Chondrocyte (in vitro differentiated cells): ENCODE results near the gene LRRC51. TPM values are rescaled to one million over a fixed set of nuclear protein-coding genes. Genes with fewer than 3 reads are reported as not detected.
"Not testable (repeated sequence)": the region's sequence is repeated elsewhere in the genome, so short reads cannot be mapped to it uniquely, and the experiment has no call there.

Experiments
- DNase-seq: peaks from one replicate; pipeline ENCODE4 v3.0.0; 2021; ENCODE audit warnings: mixed read lengths, low spot score
- H3K27ac Mint-ChIP-seq: one replicate; pipeline ENCODE4 v1.8.0; 2021; ENCODE audit warnings: mild to moderate bottlenecking, moderate library complexity, mixed read lengths; ENCODE audit not compliant: unreplicated experiment
- H3K27me3 Mint-ChIP-seq: 2 replicates; pipeline ENCODE4 v1.8.0; 2021; ENCODE audit warnings: low read depth, mixed read lengths
- H3K36me3 Mint-ChIP-seq: 2 replicates; pipeline ENCODE4 v1.8.0; 2021; ENCODE audit warnings: low read depth, mixed read lengths
- H3K4me1 Mint-ChIP-seq: 2 replicates; pipeline ENCODE4 v1.8.0; 2021; ENCODE audit warnings: low read depth, mild to moderate bottlenecking, mixed read lengths
- H3K4me3 Mint-ChIP-seq: one replicate; pipeline ENCODE4 v1.8.0; 2021; ENCODE audit warnings: mild to moderate bottlenecking, moderate library complexity, mixed read lengths; ENCODE audit not compliant: unreplicated experiment
- H3K9me3 Mint-ChIP-seq: 2 replicates; pipeline ENCODE4 v1.8.0; 2021; ENCODE audit warnings: low read depth, mixed read lengths
- total RNA-seq: library from RNA; stranded (reverse); gene quantifications from 3 replicates; pipeline ENCODE4 v1.2.1, GENCODE V29; 2021
- TF ChIP-seq, protein P1 (sequence below): fragments of 200-600 bp; sonication (generic); IDR thresholded peaks from 2 replicates; pipeline ENCODE4 v1.5.0; 2021; ENCODE audit warnings: antibody characterized with exemption, mild to moderate bottlenecking, moderate library complexity

LRRC51 gene
- total RNA-seq, 1 donor from 2014 or later, result 6.0 TPM

DNA sequence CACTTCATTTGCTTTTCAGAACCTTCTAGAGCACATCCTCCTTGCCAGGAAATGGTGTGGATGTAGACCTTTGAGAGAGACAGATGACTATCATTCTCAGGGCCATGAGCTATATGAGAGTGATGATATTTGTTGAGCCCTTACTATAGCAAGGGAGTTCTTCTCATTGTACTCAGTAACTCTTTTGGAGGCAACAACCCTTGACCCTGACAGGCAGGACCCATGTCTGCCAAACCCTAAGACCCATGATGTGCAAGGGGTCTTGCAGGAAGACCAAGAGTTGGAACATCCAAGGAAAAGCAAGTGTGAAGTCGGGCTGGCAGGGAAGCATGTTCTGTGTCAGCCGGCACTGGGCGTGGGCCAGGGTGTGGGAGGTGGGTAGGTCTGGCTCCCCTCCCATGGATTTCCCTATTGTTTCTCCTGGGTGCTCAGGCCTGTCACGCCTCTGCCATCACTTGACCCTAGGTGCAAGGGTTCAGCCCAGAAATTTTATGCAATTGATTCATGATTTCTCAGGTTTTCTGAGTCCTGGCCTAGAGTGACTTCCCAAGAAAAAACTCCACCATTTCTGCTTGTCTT lies 56.1 kb downstream of the LRRC51 start:
- TF ChIP-seq, protein P1, sequence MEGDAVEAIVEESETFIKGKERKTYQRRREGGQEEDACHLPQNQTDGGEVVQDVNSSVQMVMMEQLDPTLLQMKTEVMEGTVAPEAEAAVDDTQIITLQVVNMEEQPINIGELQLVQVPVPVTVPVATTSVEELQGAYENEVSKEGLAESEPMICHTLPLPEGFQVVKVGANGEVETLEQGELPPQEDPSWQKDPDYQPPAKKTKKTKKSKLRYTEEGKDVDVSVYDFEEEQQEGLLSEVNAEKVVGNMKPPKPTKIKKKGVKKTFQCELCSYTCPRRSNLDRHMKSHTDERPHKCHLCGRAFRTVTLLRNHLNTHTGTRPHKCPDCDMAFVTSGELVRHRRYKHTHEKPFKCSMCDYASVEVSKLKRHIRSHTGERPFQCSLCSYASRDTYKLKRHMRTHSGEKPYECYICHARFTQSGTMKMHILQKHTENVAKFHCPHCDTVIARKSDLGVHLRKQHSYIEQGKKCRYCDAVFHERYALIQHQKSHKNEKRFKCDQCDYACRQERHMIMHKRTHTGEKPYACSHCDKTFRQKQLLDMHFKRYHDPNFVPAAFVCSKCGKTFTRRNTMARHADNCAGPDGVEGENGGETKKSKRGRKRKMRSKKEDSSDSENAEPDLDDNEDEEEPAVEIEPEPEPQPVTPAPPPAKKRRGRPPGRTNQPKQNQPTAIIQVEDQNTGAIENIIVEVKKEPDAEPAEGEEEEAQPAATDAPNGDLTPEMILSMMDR, result no peak
- peaks cover 7% of the 10 kb centered on the region for H3K4me1 Mint-ChIP-seq
- H3K4me3 Mint-ChIP-seq, result no peak overlapping the region

GRCh38 chr11:72138821-72139390 lies 58.3 kb downstream of the LRRC51 start:
- H3K27me3 Mint-ChIP-seq, result peaks cover 13% of the 10 kb centered on the region
- H3K4me3 Mint-ChIP-seq, result no peak overlapping the region
- TF ChIP-seq, protein P1, result no peak
- DNase-seq, result no peak
- H3K27ac Mint-ChIP-seq, result no peak overlapping the region
- no peaks in the 10 kb centered on the region for H3K36me3 Mint-ChIP-seq
- H3K9me3 Mint-ChIP-seq, result no peaks in the 10 kb centered on the region
- peaks cover 7% of the 10 kb centered on the region for H3K4me1 Mint-ChIP-seq

More for the DNA sequence above, 56.1 kb downstream of the LRRC51 start:
- H3K36me3 Mint-ChIP-seq, result no peaks in the 10 kb centered on the region
- H3K27ac Mint-ChIP-seq, result no peak overlapping the region
- peaks cover 22% of the 10 kb centered on the region for H3K27me3 Mint-ChIP-seq
- H3K9me3 Mint-ChIP-seq, result no peaks in the 10 kb centered on the region
- DNase-seq, result no peak

DNA sequence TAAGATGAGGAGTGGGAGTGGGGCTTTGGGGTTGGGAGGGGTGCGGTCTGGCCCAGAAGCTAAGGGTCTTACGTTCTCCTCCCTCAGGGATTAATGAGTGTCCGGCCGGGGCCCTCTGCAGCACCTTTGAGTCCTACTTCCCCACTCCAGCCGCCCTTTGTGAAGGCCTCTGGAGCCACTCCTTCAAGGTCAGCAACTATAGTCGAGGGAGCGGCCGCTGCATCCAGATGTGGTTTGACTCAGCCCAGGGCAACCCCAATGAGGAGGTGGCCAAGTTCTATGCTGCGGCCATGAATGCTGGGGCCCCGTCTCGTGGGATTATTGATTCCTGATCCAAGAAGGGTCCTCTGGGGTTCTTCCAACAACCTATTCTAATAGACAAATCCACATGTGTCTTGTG lies 58.9 kb downstream of the LRRC51 start:
- TF ChIP-seq, protein P1, result no peak
- Mint-ChIP-seq H3K4me1 (peaks cover 7% of the 10 kb centered on the region), H3K27ac (no peak overlapping the region), H3K4me3 (no peak overlapping the region), H3K9me3 (no peaks in the 10 kb centered on the region), H3K27me3 (peaks cover 15% of the 10 kb centered on the region), H3K36me3 (no peaks in the 10 kb centered on the region)
- DNase-seq, result no peak

GRCh38 chr11:72140661-72141060 lies 60.0 kb downstream of the LRRC51 start:
- H3K4me1 Mint-ChIP-seq, result peaks cover 7% of the 10 kb centered on the region
- no peak for DNase-seq
- no peak overlapping the region for H3K4me3 Mint-ChIP-seq
- H3K27ac Mint-ChIP-seq, result no peak overlapping the region
- H3K9me3 Mint-ChIP-seq, result no peaks in the 10 kb centered on the region
- peaks cover 15% of the 10 kb centered on the region for H3K27me3 Mint-ChIP-seq
- H3K36me3 Mint-ChIP-seq, result no peaks in the 10 kb centered on the region
- TF ChIP-seq, protein P1, result no peak

DNA sequence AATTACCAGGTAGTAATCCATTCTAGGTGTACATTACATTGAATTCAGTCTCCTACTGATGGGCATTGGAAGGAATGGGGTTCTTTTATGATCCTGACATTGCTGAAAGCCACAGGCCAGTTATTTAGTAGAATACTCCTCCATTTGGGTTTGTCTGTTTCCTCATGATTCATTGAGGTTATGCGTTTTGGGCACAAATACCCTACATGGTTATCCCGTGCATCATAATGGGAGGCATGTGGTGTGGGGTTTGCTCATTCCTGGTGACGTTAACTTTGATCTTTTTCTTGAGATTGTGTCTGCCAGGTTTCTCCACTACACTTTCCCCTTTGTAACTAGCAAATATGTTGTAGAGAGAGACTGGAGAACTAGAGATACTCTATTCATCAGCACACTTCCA lies 60.4 kb downstream of the LRRC51 start:
- H3K27me3 Mint-ChIP-seq, result peaks cover 15% of the 10 kb centered on the region
- TF ChIP-seq, protein P1, result no peak
- no peak overlapping the region for H3K4me3 Mint-ChIP-seq
- peaks cover 7% of the 10 kb centered on the region for H3K4me1 Mint-ChIP-seq
- no peaks in the 10 kb centered on the region for H3K9me3 Mint-ChIP-seq
- H3K36me3 Mint-ChIP-seq, result no peaks in the 10 kb centered on the region
- no peak for DNase-seq
- H3K27ac Mint-ChIP-seq, result no peak overlapping the region

GRCh38 chr11:72142086-72142485 lies 61.4 kb downstream of the LRRC51 start:
- H3K4me1 Mint-ChIP-seq, H3K9me3 Mint-ChIP-seq, H3K27ac Mint-ChIP-seq, H3K36me3 Mint-ChIP-seq, H3K4me3 Mint-ChIP-seq, DNase-seq: not testable (repeated sequence)
- peaks cover 15% of the 10 kb centered on the region for H3K27me3 Mint-ChIP-seq

DNA sequence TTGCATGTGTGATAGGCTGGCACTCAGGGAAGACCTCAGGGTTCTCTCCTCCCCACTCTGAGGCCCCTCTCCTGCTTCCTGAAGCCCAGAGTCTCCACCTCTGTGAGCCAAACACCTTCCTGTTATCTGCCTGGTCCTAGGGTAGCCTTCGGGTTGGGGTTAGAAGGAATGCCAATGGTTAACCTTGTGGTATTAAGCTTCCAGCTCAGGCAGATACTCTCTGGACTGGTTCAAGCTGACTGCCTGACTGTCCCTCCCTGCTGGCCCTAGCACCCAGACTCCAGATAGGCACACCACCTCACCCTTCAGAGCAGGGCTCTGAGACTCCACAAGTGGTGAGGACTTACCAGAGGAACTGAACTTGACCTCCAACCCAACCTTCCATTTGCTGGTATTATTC lies 61.9 kb downstream of the LRRC51 start:
- not testable (repeated sequence) for H3K27ac Mint-ChIP-seq, DNase-seq, H3K4me3 Mint-ChIP-seq, H3K4me1 Mint-ChIP-seq, H3K36me3 Mint-ChIP-seq, H3K9me3 Mint-ChIP-seq
- peaks cover 15% of the 10 kb centered on the region for H3K27me3 Mint-ChIP-seq
